Chondrocyte (in vitro differentiated cells): ENCODE measurements around the gene PCDHGB3. TPM values are rescaled to one million over a fixed set of nuclear protein-coding genes. Genes with fewer than 3 reads are reported as not detected.
"Not testable (repeated sequence)": the region's sequence is repeated elsewhere in the genome, so short reads cannot be mapped to it uniquely, and the experiment has no call there.

Experiments used
- DNase-seq: peaks from one replicate; pipeline ENCODE4 v3.0.0; 2021; ENCODE audit warnings: mixed read lengths, low spot score
- H3K27ac Mint-ChIP-seq: one replicate; pipeline ENCODE4 v1.8.0; 2021; ENCODE audit warnings: mild to moderate bottlenecking, moderate library complexity, mixed read lengths; ENCODE audit not compliant: unreplicated experiment
- H3K27me3 Mint-ChIP-seq: 2 replicates; pipeline ENCODE4 v1.8.0; 2021; ENCODE audit warnings: low read depth, mixed read lengths
- H3K36me3 Mint-ChIP-seq: 2 replicates; pipeline ENCODE4 v1.8.0; 2021; ENCODE audit warnings: low read depth, mixed read lengths
- H3K4me1 Mint-ChIP-seq: 2 replicates; pipeline ENCODE4 v1.8.0; 2021; ENCODE audit warnings: low read depth, mild to moderate bottlenecking, mixed read lengths
- H3K4me3 Mint-ChIP-seq: one replicate; pipeline ENCODE4 v1.8.0; 2021; ENCODE audit warnings: mild to moderate bottlenecking, moderate library complexity, mixed read lengths; ENCODE audit not compliant: unreplicated experiment
- H3K9me3 Mint-ChIP-seq: 2 replicates; pipeline ENCODE4 v1.8.0; 2021; ENCODE audit warnings: low read depth, mixed read lengths
- CTCF ChIP-seq: fragments of 200-600 bp; sonication (generic); IDR thresholded peaks from 2 replicates; pipeline ENCODE4 v1.5.0; 2021; ENCODE audit warnings: antibody characterized with exemption, mild to moderate bottlenecking, moderate library complexity
- total RNA-seq: library from RNA; stranded (reverse); gene quantifications from 3 replicates; pipeline ENCODE4 v1.2.1, GENCODE V29; 2021

Gene PCDHGB3
- total RNA-seq, 1 donor from 2014 or later: 0.30 TPM

GRCh38 chr5:141373673-141374317 is 3.8 kb downstream of the PCDHGB3 start, which contains the start of gene PCDHGA6:
PCDHGA6 (plus strand) TSS chr5:141373891; CDS start chr5:141374084, 193 bp downstream.
- Mint-ChIP-seq H3K4me1 (no peaks in the 10 kb centered on the region), H3K9me3 (peaks cover 56% of the 10 kb centered on the region), H3K36me3 (peaks cover 11% of the 10 kb centered on the region), H3K27ac (no peak within 1 kb of the TSS), H3K4me3 (no peak within 1 kb of the TSS), H3K27me3 (no peaks in the 10 kb centered on the region)
- no peak for TF ChIP-seq CTCF
- DNase-seq: no peak

- Mint-ChIP-seq H3K9me3 (peaks cover 55% of the 10 kb centered on the region), H3K27me3 (no peaks in the 10 kb centered on the region), H3K4me3 (no peak overlapping the region), H3K36me3 (peaks cover 11% of the 10 kb centered on the region), H3K27ac (no peak overlapping the region), H3K4me1 (no peaks in the 10 kb centered on the region)
- TF ChIP-seq CTCF: no peak
- no peak for DNase-seq
Observed at GRCh38 chr5:141374627-141375026, 4.6 kb downstream of the PCDHGB3 start.

- not testable (repeated sequence) for H3K27ac Mint-ChIP-seq, H3K4me3 Mint-ChIP-seq, DNase-seq, H3K4me1 Mint-ChIP-seq, H3K27me3 Mint-ChIP-seq
- peaks cover 11% of the 10 kb centered on the region for H3K36me3 Mint-ChIP-seq
- peaks cover 59% of the 10 kb centered on the region for H3K9me3 Mint-ChIP-seq
Observed at GRCh38 chr5:141375444-141376155, 5.6 kb downstream of the PCDHGB3 start.

- Mint-ChIP-seq H3K36me3 (peaks cover 1% of the 10 kb centered on the region), H3K27ac (no peak within 1 kb of the TSS), H3K9me3 (peaks cover 51% of the 10 kb centered on the region), H3K4me1 (no peaks in the 10 kb centered on the region), H3K27me3 (no peaks in the 10 kb centered on the region), H3K4me3 (no peak within 1 kb of the TSS)
- no peak for TF ChIP-seq CTCF
- peak; percentile 85 for DNase-seq
Observed at GRCh38 chr5:141382469-141383294, 12.6 kb downstream of the PCDHGB3 start, which contains the start of gene PCDHGA7. PCDHGA7 (plus strand) TSS chr5:141382742; CDS start chr5:141382900, 158 bp downstream.

GRCh38 chr5:141383345-141383744 is 13.3 kb downstream of the PCDHGB3 start:
- peaks cover 52% of the 10 kb centered on the region for H3K9me3 Mint-ChIP-seq
- H3K4me3 Mint-ChIP-seq: no peak overlapping the region
- H3K27ac Mint-ChIP-seq: no peak overlapping the region
- DNase-seq: peak; percentile 77
- no peaks in the 10 kb centered on the region for H3K4me1 Mint-ChIP-seq
- no peak for TF ChIP-seq CTCF
- no peaks in the 10 kb centered on the region for H3K27me3 Mint-ChIP-seq
- H3K36me3 Mint-ChIP-seq: peaks cover 1% of the 10 kb centered on the region
